Parathyroid adenoma (tissue), 2 donors: Measurements from ENCODE around the gene SLC10A7.

ENCODE experiments used
- H2AFZ ChIP-seq: fragments of 300-600 bp; sonication (generic); one replicate; pipeline ENCODE4 v1.7.0; 2017; ENCODE audit warnings: antibody characterized with exemption, mild to moderate bottlenecking
- H3K27ac ChIP-seq: fragments of 300-600 bp; sonication (generic); one replicate; pipeline ENCODE4 v1.7.0; 2017
- H3K27me3 ChIP-seq: fragments of 300-600 bp; sonication (generic); one replicate; pipeline ENCODE4 v1.7.0; 2017; ENCODE audit warnings: low read length; ENCODE audit not compliant: control insufficient read depth, insufficient read depth
- H3K36me3 ChIP-seq: fragments of 300-600 bp; sonication (generic); one replicate; pipeline ENCODE4 v1.7.0; 2017; ENCODE audit warnings: low read length; ENCODE audit not compliant: control insufficient read depth, insufficient read depth
- H3K4me1 ChIP-seq: fragments of 300-600 bp; sonication (generic); one replicate; pipeline ENCODE4 v1.7.0; 2017; ENCODE audit warnings: control low read depth
- H3K4me2 ChIP-seq: fragments of 300-600 bp; sonication (generic); one replicate; pipeline ENCODE4 v1.7.0; 2017; ENCODE audit warnings: low read length
- H3K4me3 ChIP-seq: fragments of 300-600 bp; sonication (generic); one replicate; pipeline ENCODE4 v1.7.0; 2017; ENCODE audit warnings: low read depth, low read length
- H3K79me2 ChIP-seq: fragments of 300-600 bp; sonication (generic); one replicate; pipeline ENCODE4 v1.7.0; 2017; ENCODE audit warnings: control low read depth
- H3K9ac ChIP-seq: fragments of 300-600 bp; sonication (generic); one replicate; pipeline ENCODE4 v1.7.0; 2017; ENCODE audit warnings: mild to moderate bottlenecking
- H3K9me3 ChIP-seq: fragments of 300-600 bp; sonication (generic); one replicate; pipeline ENCODE4 v1.7.0; 2017; ENCODE audit warnings: low read length; ENCODE audit not compliant: control insufficient read depth
- CTCF ChIP-seq: fragments of 300-600 bp; sonication (generic); IDR thresholded peaks from one replicate; pipeline ENCODE4 v1.7.0; 2017; ENCODE audit warnings: antibody characterized with exemption, mild to moderate bottlenecking
- donor health status: primary hyperparathyroidism.

SLC10A7 gene

DNA sequence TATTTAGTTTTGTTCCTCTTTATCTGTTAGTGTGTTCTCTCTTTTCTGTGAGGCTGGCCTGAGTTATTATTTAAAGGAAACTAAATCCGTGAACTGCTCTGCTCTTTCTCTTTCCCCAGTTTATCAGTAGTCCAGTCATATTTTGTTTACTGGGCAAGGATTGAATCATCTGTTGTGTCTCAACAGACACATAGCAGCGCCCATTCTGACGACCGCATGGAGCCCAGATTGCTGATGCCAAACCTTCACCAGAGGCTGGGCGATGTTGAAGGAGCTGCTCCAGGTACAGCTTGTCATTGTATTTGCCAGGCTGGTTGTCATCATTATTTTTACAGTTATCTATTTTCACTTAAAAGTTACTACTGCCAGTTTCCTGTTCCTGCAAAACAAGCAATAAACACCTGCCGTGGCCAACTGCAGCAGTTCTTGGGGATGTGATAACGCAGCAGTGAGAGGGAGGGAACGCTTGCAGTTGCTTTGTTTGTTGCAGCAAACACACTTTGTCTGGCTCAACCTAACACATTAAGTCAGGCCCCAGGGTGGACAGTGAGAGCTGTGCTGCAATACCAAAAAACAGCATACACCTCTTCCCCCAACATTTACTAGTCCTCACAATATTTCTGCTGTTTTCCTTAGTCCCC lies 297.3 kb downstream of the SLC10A7 start:
- Histone ChIP-seq H3K4me1 (no peaks in the 10 kb centered on the region), H3K79me2 (no peaks in the 10 kb centered on the region), H2AFZ (no peak overlapping the region), H3K9ac (no peak overlapping the region), H3K27me3 (no peaks in the 10 kb centered on the region), H3K9me3 (no peaks in the 10 kb centered on the region), H3K27ac (no peak overlapping the region), H3K36me3 (no peaks in the 10 kb centered on the region), H3K4me3 (no peak overlapping the region), H3K4me2 (no peak overlapping the region)
- no peak for TF ChIP-seq CTCF

DNA sequence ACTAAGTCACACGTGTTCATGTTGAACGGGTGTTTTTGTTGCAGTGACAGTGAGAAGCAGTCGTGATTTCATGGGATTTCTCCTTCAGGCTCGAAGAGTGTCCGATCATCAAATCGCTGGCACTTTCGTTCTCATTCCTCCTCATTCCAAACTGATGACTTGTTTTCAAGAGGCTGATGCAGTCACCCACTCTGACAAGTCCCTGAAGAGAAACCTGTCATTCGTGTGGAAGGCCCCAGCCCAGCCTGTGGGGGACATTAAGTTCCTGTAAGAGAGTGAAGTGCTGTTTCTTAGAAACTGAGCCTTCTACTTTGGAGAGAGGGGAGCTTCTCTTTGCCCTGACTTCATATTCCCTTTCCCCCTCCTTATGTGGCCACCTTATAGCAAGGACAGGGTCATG lies 299.4 kb downstream of the SLC10A7 start:
- no peak overlapping the region for H3K9ac ChIP-seq
- H3K27me3 ChIP-seq = no peaks in the 10 kb centered on the region
- no peak overlapping the region for H3K4me2 ChIP-seq
- no peak overlapping the region for H3K4me3 ChIP-seq
- H3K9me3 ChIP-seq = no peaks in the 10 kb centered on the region
- H3K27ac ChIP-seq = no peak overlapping the region
- H3K4me1 ChIP-seq = no peaks in the 10 kb centered on the region
- no peak for TF ChIP-seq CTCF
- H3K36me3 ChIP-seq = no peaks in the 10 kb centered on the region
- no peak overlapping the region for H2AFZ ChIP-seq
- H3K79me2 ChIP-seq = no peaks in the 10 kb centered on the region

DNA sequence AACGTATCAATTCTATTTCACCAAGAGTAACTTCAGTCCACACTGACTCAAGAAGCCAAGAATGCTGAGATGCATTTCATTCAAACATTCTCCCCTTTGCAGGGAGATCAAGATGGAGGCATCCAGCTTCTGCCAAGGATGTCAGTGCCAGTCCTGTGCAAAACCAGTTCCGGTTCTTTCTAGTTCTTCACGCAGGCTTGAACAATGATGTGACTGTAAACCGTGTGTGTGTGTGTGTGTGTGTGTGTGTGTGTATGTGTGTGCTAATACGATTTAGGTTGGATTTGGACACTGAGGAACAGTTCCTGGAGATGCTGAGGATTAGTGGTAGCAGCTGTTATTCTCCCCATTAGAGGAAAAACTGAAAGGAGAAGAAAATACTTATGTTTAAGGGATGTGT lies 307.5 kb downstream of the SLC10A7 start, which contains the start of gene REELD1:
TSS of gene REELD1 (plus strand) at position 301 of the 400 bp plus-strand sequence. CDS start 2,415 bp downstream, outside the sequence.
- H2AFZ ChIP-seq = no peak within 1 kb of the TSS
- no peak for TF ChIP-seq CTCF
- H3K27me3 ChIP-seq = no peaks in the 10 kb centered on the region
- H3K9me3 ChIP-seq = no peaks in the 10 kb centered on the region
- no peak within 1 kb of the TSS for H3K4me3 ChIP-seq
- H3K4me1 ChIP-seq = no peaks in the 10 kb centered on the region
- H3K27ac ChIP-seq = no peak within 1 kb of the TSS
- no peaks in the 10 kb centered on the region for H3K79me2 ChIP-seq
- H3K36me3 ChIP-seq = no peaks in the 10 kb centered on the region
- H3K4me2 ChIP-seq = no peak within 1 kb of the TSS
- no peak within 1 kb of the TSS for H3K9ac ChIP-seq

GRCh38 chr4:146212781-146213180 lies 309.0 kb downstream of the SLC10A7 start:
- Histone ChIP-seq H3K4me2 (no peak overlapping the region), H2AFZ (no peak overlapping the region), H3K9ac (no peak overlapping the region), H3K27ac (no peak overlapping the region), H3K4me3 (no peak overlapping the region), H3K4me1 (no peaks in the 10 kb centered on the region), H3K9me3 (no peaks in the 10 kb centered on the region), H3K36me3 (no peaks in the 10 kb centered on the region), H3K27me3 (no peaks in the 10 kb centered on the region), H3K79me2 (no peaks in the 10 kb centered on the region)
- no peak for TF ChIP-seq CTCF

DNA sequence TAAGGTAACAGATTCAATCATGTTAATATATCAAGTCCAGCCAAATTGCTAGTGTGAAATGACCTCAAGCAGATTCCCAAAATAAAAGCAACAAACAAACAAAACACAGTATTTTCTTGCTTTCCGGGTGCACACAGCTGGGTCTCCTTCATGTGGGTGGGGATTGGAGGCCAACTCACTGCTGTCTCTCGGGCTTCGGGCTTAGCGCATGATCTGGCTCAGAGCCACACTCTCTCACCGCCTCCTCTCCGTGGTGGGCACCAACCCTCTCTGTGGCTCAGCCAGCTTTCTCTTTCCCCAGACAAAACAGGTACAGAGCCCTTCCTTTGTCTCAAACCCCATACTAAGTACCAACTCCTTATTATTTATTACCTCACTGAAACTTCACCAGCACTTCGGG lies 310.3 kb downstream of the SLC10A7 start:
- no peaks in the 10 kb centered on the region for H3K36me3 ChIP-seq
- H3K27me3 ChIP-seq = no peaks in the 10 kb centered on the region
- H2AFZ ChIP-seq = no peak overlapping the region
- no peak overlapping the region for H3K4me3 ChIP-seq
- H3K4me2 ChIP-seq = no peak overlapping the region
- H3K79me2 ChIP-seq = no peaks in the 10 kb centered on the region
- no peaks in the 10 kb centered on the region for H3K9me3 ChIP-seq
- no peak overlapping the region for H3K9ac ChIP-seq
- H3K4me1 ChIP-seq = no peaks in the 10 kb centered on the region
- H3K27ac ChIP-seq = no peak overlapping the region
- TF ChIP-seq CTCF = no peak
